HCT116 (cell line): ENCODE data around the gene HEATR5A. TPM values are rescaled to one million over a fixed set of nuclear protein-coding genes. Genes with fewer than 3 reads are reported as not detected.

Experiments used
- ATAC-seq: fragments of 200-7000 bp; cut with Tn5 transposase; 2 replicates; pipeline ENCODE4 v1.9.1; 2020; ENCODE audit warnings: mild to moderate bottlenecking, moderate library complexity
- BruUV-seq: library from RNA; stranded (reverse); fragments of 400-500 nt; replicated peaks from 2 replicates; lab custom pipeline; 2021; lab: Mats Ljungman, UMichigan
- CTCF ChIA-PET: fragments of 300-600 bp; sonication (Branson Sonifier 250); formaldehyde crosslinking; loops from one replicate; lab custom pipeline; 2021; ENCODE audit warnings: antibody characterized with exemption; lab: Charles Lee
- POLR2A ChIA-PET: fragments of 300-600, 350-600 bp; sonication (Branson Sonifier 250); formaldehyde crosslinking; loops from one replicate; lab custom pipeline; 2021; ENCODE audit warnings: antibody characterized with exemption; lab: Charles Lee
- RAD21 ChIA-PET, 2 experiments: fragments of 300-600 bp; sonication (Branson Sonifier 250); formaldehyde crosslinking; loops; one replicate each; lab custom pipeline; 2023; ENCODE audit warnings: low total read pairs in 2 of 2; ENCODE audit not compliant: uncharacterized antibody in 2 of 2, unreplicated experiment in 2 of 2, low non-redundant PET in 1 of 2; lab: Charles Lee
- DNase-seq: peaks from one replicate; pipeline ENCODE4 v3.0.0-alpha.2; 2010; ENCODE audit warnings: low read depth, low spot score
- H2AFZ ChIP-seq: fragments of 200-600 bp; shearing (Covaris generic), sonication (generic); 2 replicates; pipeline ENCODE4 v1.6.1; 2017; ENCODE audit warnings: low read depth, mixed run types, mixed read lengths, antibody characterized with exemption, low read length; ENCODE audit not compliant: poor library complexity, severe bottlenecking
- H3K27ac ChIP-seq: 2 replicates; pipeline ENCODE4 v1.5.1; 2012; ENCODE audit warnings: low read depth, low read length
- H3K27me3 ChIP-seq: fragments of 200-600 bp; sonication (generic); 2 replicates; pipeline ENCODE4 v1.6.1; 2016; ENCODE audit warnings: mixed run types, low read length, mixed read lengths; ENCODE audit not compliant: insufficient read depth
- H3K36me3 ChIP-seq, 2 experiments: fragments of 200-500 bp in 1 of 2; fragments of 200-600 bp in 1 of 2; sonication (Bioruptor generic) in 1 of 2; sonication (generic) in 1 of 2; 2 replicates each; pipeline versions ENCODE4 v1.5.1 to v1.6.1; 2014 to 2016; ENCODE audit warnings: low read length in 2 of 2, inconsistent platforms in 1 of 2, mixed read lengths in 1 of 2, mixed run types in 1 of 2; ENCODE audit not compliant: insufficient read depth in 2 of 2, control insufficient read depth in 1 of 2
- H3K4me1 ChIP-seq, 2 experiments: fragments of 200-600 bp in 1 of 2; sonication (generic) in 1 of 2; 2 replicates each; pipeline versions ENCODE4 v1.5.1 to v1.6.1; 2012 to 2017; ENCODE audit warnings: low read length in 2 of 2, inconsistent platforms in 1 of 2, mild to moderate bottlenecking in 1 of 2, mixed read lengths in 1 of 2, mixed run types in 1 of 2, moderate library complexity in 1 of 2; ENCODE audit not compliant: insufficient read depth in 2 of 2, control insufficient read depth in 1 of 2
- H3K4me2 ChIP-seq: fragments of 200-600 bp; sonication (generic); 2 replicates; pipeline ENCODE4 v1.6.1; 2017; ENCODE audit warnings: mixed run types, low read length, mixed read lengths
- H3K4me3 ChIP-seq, 2 experiments: fragments of 200-600 bp in 1 of 2; sonication (generic) in 1 of 2; replicated peaks in 1 of 2; 2 replicates each; pipeline ENCODE4 v1.5.1; 2011 to 2016; ENCODE audit warnings: low read length in 2 of 2, control low read depth in 1 of 2, low read depth in 1 of 2, mild to moderate bottlenecking in 1 of 2, mixed read lengths in 1 of 2, mixed run types in 1 of 2
- H3K79me2 ChIP-seq: fragments of 200-600 bp; sonication (generic); 2 replicates; pipeline ENCODE4 v1.6.1; 2017; ENCODE audit warnings: mild to moderate bottlenecking, mixed run types, low read length, moderate library complexity, mixed read lengths; ENCODE audit not compliant: insufficient read depth
- H3K9ac ChIP-seq: fragments of 200-600 bp; sonication (generic); 2 replicates; pipeline ENCODE4 v1.6.1; 2016; ENCODE audit warnings: low read length, mixed read lengths
- H3K9me2 ChIP-seq: fragments of 200-600 bp; sonication (generic), shearing (Covaris generic); 2 replicates; pipeline ENCODE4 v1.6.1; 2017; ENCODE audit warnings: mixed run types, mild to moderate bottlenecking, moderate library complexity; ENCODE audit not compliant: insufficient read depth
- H3K9me3 ChIP-seq, 2 experiments: fragments of 200-500 bp in 1 of 2; fragments of 200-600 bp in 1 of 2; sonication (Bioruptor generic) in 1 of 2; sonication (generic) in 1 of 2; 2 replicates each; pipeline ENCODE4 v1.6.1; 2014 to 2017; ENCODE audit warnings: low read length in 2 of 2, mixed read lengths in 2 of 2, inconsistent platforms in 1 of 2, low read depth in 1 of 2, mild to moderate bottlenecking in 1 of 2, mixed run types in 1 of 2, moderate library complexity in 1 of 2; ENCODE audit not compliant: control insufficient read depth in 1 of 2, insufficient read depth in 1 of 2
- H4K20me1 ChIP-seq: fragments of 200-600 bp; sonication (generic), shearing (Covaris generic); 2 replicates; pipeline ENCODE4 v1.6.1; 2017; ENCODE audit warnings: mixed run types, mild to moderate bottlenecking, moderate library complexity; ENCODE audit not compliant: insufficient read depth
- CBX3 ChIP-seq: IDR thresholded peaks from 2 replicates; pipeline ENCODE4 v1.6.1; 2012; ENCODE audit warnings: low read depth
- CTCF ChIP-seq, 3 experiments: fragments of 200-600 bp in 1 of 3; sonication (generic) in 1 of 3; IDR thresholded peaks in 2 of 3; conservative IDR thresholded peaks in 1 of 3; 2 replicates each; pipeline ENCODE4 v1.5.1; 2012 to 2017; ENCODE audit warnings: low read depth in 2 of 3, low read length in 2 of 3, antibody characterized with exemption in 1 of 3, borderline replicate concordance in 1 of 3, control low read depth in 1 of 3, mild to moderate bottlenecking in 1 of 3, mixed read lengths in 1 of 3, mixed run types in 1 of 3, moderate library complexity in 1 of 3; ENCODE audit not compliant: insufficient read depth in 1 of 3
- EZH2phosphoT487 ChIP-seq: fragments of 200-600 bp; IDR thresholded peaks from 2 replicates; pipeline ENCODE4 v1.6.1; 2018; ENCODE audit warnings: antibody characterized with exemption, borderline replicate concordance
- FOSL1 ChIP-seq: IDR thresholded peaks from 2 replicates; pipeline ENCODE4 v1.6.1; 2012; ENCODE audit warnings: low read depth
- POLR2AphosphoS5 ChIP-seq: IDR thresholded peaks from 2 replicates; pipeline ENCODE4 v1.6.1; 2011; ENCODE audit warnings: mild to moderate bottlenecking, low read depth, low read length, moderate library complexity
- RAD21 ChIP-seq: IDR thresholded peaks from 2 replicates; pipeline ENCODE4 v1.6.1; 2012; ENCODE audit warnings: low read depth, mild to moderate bottlenecking
- SP1 ChIP-seq: IDR thresholded peaks from 2 replicates; pipeline ENCODE4 v1.6.1; 2012; ENCODE audit warnings: low read depth
- SRF ChIP-seq: IDR thresholded peaks from 2 replicates; pipeline ENCODE4 v1.6.1; 2012; ENCODE audit warnings: low read depth
- YY1 ChIP-seq: IDR thresholded peaks from 2 replicates; pipeline ENCODE4 v1.6.1; 2011; ENCODE audit warnings: low read length, low read depth, moderate library complexity, mild to moderate bottlenecking; ENCODE audit not compliant: insufficient replicate concordance; ENCODE audit errors: extremely low read depth
- ZFX ChIP-seq: fragments of 450-650 bp; IDR thresholded peaks from 2 replicates; pipeline ENCODE4 v1.6.1; 2017
- ZNF274 ChIP-seq: fragments of 200-500 bp; sonication (Bioruptor generic); IDR thresholded peaks from 2 replicates; pipeline ENCODE4 v1.6.1; 2014; ENCODE audit warnings: mild to moderate bottlenecking, low read depth, low read length, inconsistent platforms
- intact Hi-C: fragments of 100-400 bp; cut with micrococcal nuclease; formaldehyde crosslinking; loops from 2 replicates; pipeline ENCODE4 v1.10.0; 2022
- total RNA-seq: library from RNA; stranded (reverse); gene quantifications from one replicate; pipeline ENCODE4 v1.2.1, GENCODE V29; 2021; ENCODE audit not compliant: unreplicated experiment

The HEATR5A gene
- total RNA-seq, 1 experiment from 2014 or later = 20.9 TPM

- RAD21 ChIA-PET = no interaction called here
- CTCF ChIA-PET = no interaction called here
- no peaks in the 10 kb centered on the region for H3K9me2 ChIP-seq
- POLR2A ChIA-PET = no interaction called here
- DNase-seq (no peak), ATAC-seq (no peak)
- no peak overlapping the region for H3K9ac ChIP-seq
- TF ChIP-seq FOSL1 (no peak), YY1 (no peak), EZH2phosphoT487 (no peak), RAD21 (no peak), CBX3 (no peak)
- H3K4me3 ChIP-seq = no peak overlapping the region
- H3K27ac ChIP-seq = no peak overlapping the region
- no peaks in the 10 kb centered on the region for H3K9me3 ChIP-seq
- no peaks in the 10 kb centered on the region for H3K27me3 ChIP-seq
- no peaks in the 10 kb centered on the region for H3K4me1 ChIP-seq
- no peaks in the 10 kb centered on the region for H3K36me3 ChIP-seq
- BruUV-seq = no TSS peak
- H2AFZ ChIP-seq = no peak overlapping the region
- H4K20me1 ChIP-seq = no peaks in the 10 kb centered on the region
- H3K79me2 ChIP-seq = no peaks in the 10 kb centered on the region
- intact Hi-C loops = no loop called here
- H3K4me2 ChIP-seq = no peak overlapping the region
These were observed 119.5 kb downstream of the HEATR5A start for GRCh38 chr14:31300883-31301282.

DNA sequence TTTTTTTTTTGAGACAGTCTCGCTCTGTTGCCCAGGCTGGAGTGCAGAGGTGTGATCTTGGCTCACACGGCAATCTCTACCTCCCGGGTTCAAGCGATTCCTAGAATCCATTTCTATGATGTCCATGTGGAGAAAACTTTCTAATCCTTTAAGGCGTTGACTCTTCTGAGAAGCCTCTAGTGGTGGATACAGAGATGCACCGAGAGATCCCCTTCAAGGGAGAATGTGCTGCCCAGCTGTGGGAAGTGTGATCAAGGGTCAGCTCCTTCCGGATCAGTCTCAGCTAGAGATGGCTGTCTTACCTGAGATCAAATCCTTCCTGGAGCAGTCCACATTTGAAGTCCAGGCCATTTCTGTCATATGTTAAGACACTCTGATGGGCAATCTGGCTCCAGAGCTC is 120.1 kb downstream of the HEATR5A start:
- Histone ChIP-seq H3K9me2 (no peaks in the 10 kb centered on the region), H3K36me3 (no peaks in the 10 kb centered on the region), H3K27ac (no peak overlapping the region), H3K4me3 (no peak overlapping the region), H3K4me1 (no peaks in the 10 kb centered on the region), H3K79me2 (no peaks in the 10 kb centered on the region), H2AFZ (no peak overlapping the region), H3K9me3 (no peaks in the 10 kb centered on the region), H4K20me1 (no peaks in the 10 kb centered on the region), H3K4me2 (no peak overlapping the region), H3K9ac (no peak overlapping the region), H3K27me3 (no peaks in the 10 kb centered on the region)
- ATAC-seq = peak; percentile 57
- BruUV-seq = no TSS peak
- ChIA-PET POLR2A (no interaction called here), RAD21 (no interaction called here), CTCF (no interaction called here)
- intact Hi-C loops = no loop called here
- no peak for TF ChIP-seq ZNF274
- TF ChIP-seq CTCF (IDR thresholded peaks at IDR 0.05 in 2 of 3, conservative IDR thresholded peaks at IDR 0.05 in 1 of 3; ENCODE audit: borderline replicate concordance in 1 of 3, insufficient read depth in 1 of 3, low read depth in 2 of 3, low read length in 2 of 3) = peak in 2 of 3 experiments; percentile 19 to 31; a peak in 3 of 6 replicates
- no peak for TF ChIP-seq SRF
- TF ChIP-seq ZFX = no peak
- no peak for TF ChIP-seq POLR2AphosphoS5
- no peak for TF ChIP-seq SP1
- DNase-seq = no peak
